Astrocyte (in vitro differentiated cells and primary cell): ENCODE data around the gene RNFT2.

ENCODE experiments used
- CTCF ChIP-seq: IDR thresholded peaks from 2 replicates; pipeline ENCODE4 v1.5.1; 2011; ENCODE audit warnings: low read depth, mild to moderate bottlenecking, inconsistent platforms, low read length, moderate library complexity; ENCODE audit not compliant: insufficient read depth
- EZH2 ChIP-seq: IDR thresholded peaks from 2 replicates; pipeline ENCODE4 v1.6.1; 2012; ENCODE audit warnings: mild to moderate bottlenecking, low read length, inconsistent platforms; ENCODE audit not compliant: insufficient read depth

- TF ChIP-seq CTCF (no peak), EZH2 (no peak)
Measured at GRCh38 chr12:116898669-116899068, 160.6 kb downstream of the RNFT2 start.
